SU-DHL-6 (cell line): ENCODE results near the gene PRKG2.

Experiments used
- CTCF ChIP-seq: fragments of 200-600 bp; sonication (generic); IDR thresholded peaks from one replicate; pipeline ENCODE4 v1.5.1; 2017; ENCODE audit warnings: antibody characterized with exemption, mild to moderate bottlenecking, low read length, moderate library complexity; ENCODE audit not compliant: insufficient read depth, poor library complexity, severe bottlenecking
- EZH2phosphoT487 ChIP-seq: fragments of 200-600 bp; sonication (generic), shearing (Covaris generic); conservative IDR thresholded peaks from 2 replicates; pipeline ENCODE4 v1.6.1; 2018; ENCODE audit warnings: mild to moderate bottlenecking, antibody characterized with exemption, low read length, moderate library complexity, mixed read lengths

- no peak for TF ChIP-seq CTCF
- no peak for TF ChIP-seq EZH2phosphoT487
Observed at GRCh38 chr4:81058621-81059020, 156.4 kb downstream of the PRKG2 start.
